OCI-LY7 (cell line): Measurements from ENCODE around the gene RAD50. TPM values are rescaled to one million over a fixed set of nuclear protein-coding genes. Genes with fewer than 3 reads are reported as not detected.
A peak's percentile ranks its signal among the peaks of the same experiment; 100 is the strongest.
"Not testable (repeated sequence)": the region's sequence is repeated elsewhere in the genome, so short reads cannot be mapped to it uniquely, and the experiment has no call there.

ENCODE experiments used
- BruUV-seq: library from RNA; stranded (reverse); fragments of 400-500 nt; replicated peaks from 2 replicates; lab custom pipeline; 2021; lab: Mats Ljungman, UMichigan
- CTCF ChIA-PET: fragments of 300-600 bp; sonication (Branson Sonifier 250); formaldehyde crosslinking; loops from one replicate; lab custom pipeline; 2022; ENCODE audit warnings: antibody characterized with exemption; ENCODE audit not compliant: unreplicated experiment; lab: Charles Lee
- POLR2A ChIA-PET: fragments of 300-600 bp; sonication (Branson Sonifier 250); formaldehyde crosslinking; loops from one replicate; lab custom pipeline; 2022; ENCODE audit warnings: antibody characterized with exemption; lab: Charles Lee
- DNase-seq: peaks from one replicate; pipeline ENCODE4 v3.0.0-alpha.2; 2015; ENCODE audit warnings: low spot score
- H2AFZ ChIP-seq: fragments of 200-600 bp; sonication (generic), shearing (Covaris generic); 2 replicates; pipeline ENCODE4 v1.6.1; 2014; ENCODE audit warnings: mild to moderate bottlenecking, antibody characterized with exemption, low read length, moderate library complexity
- H3K27ac ChIP-seq: fragments of 200-600 bp; sonication (generic); 2 replicates; pipeline ENCODE4 v1.5.1; 2014; ENCODE audit warnings: mixed run types, low read depth, mild to moderate bottlenecking, moderate library complexity, low read length, inconsistent platforms; ENCODE audit not compliant: poor library complexity, severe bottlenecking
- H3K36me3 ChIP-seq: fragments of 200-600 bp; sonication (generic); 2 replicates; pipeline ENCODE4 v1.6.1; 2014; ENCODE audit warnings: mild to moderate bottlenecking, antibody characterized with exemption, low read length, moderate library complexity, mixed read lengths; ENCODE audit not compliant: insufficient read depth
- H3K4me1 ChIP-seq: fragments of 200-600 bp; sonication (generic); 2 replicates; pipeline ENCODE4 v1.5.1; 2014; ENCODE audit warnings: mild to moderate bottlenecking, low read length; ENCODE audit not compliant: insufficient read depth, poor library complexity, severe bottlenecking
- H3K4me2 ChIP-seq: fragments of 200-600 bp; sonication (generic); 2 replicates; pipeline ENCODE4 v1.6.1; 2014; ENCODE audit warnings: mild to moderate bottlenecking, low read length
- H3K4me3 ChIP-seq: fragments of 200-600 bp; sonication (generic); 2 replicates; pipeline ENCODE4 v1.5.1; 2014; ENCODE audit warnings: mild to moderate bottlenecking, low read depth, low read length; ENCODE audit not compliant: poor library complexity, severe bottlenecking
- H3K79me2 ChIP-seq: fragments of 200-600 bp; sonication (generic); 2 replicates; pipeline ENCODE4 v1.6.1; 2016; ENCODE audit warnings: low read depth, mild to moderate bottlenecking, low read length, moderate library complexity, mixed read lengths; ENCODE audit not compliant: insufficient read depth
- H3K9me2 ChIP-seq: fragments of 200-600 bp; sonication (generic); 2 replicates; pipeline ENCODE4 v1.6.1; 2016; ENCODE audit warnings: mild to moderate bottlenecking, low read length, mixed read lengths; ENCODE audit not compliant: insufficient read depth
- H3K9me3 ChIP-seq: fragments of 200-600 bp; sonication (generic); 2 replicates; pipeline ENCODE4 v1.6.1; 2014; ENCODE audit warnings: mild to moderate bottlenecking, mixed run types, low read length, mixed read lengths
- H4K20me1 ChIP-seq: fragments of 200-600 bp; sonication (generic); 2 replicates; pipeline ENCODE4 v1.6.1; 2014; ENCODE audit warnings: mild to moderate bottlenecking, antibody characterized with exemption, low read length, moderate library complexity, mixed read lengths; ENCODE audit not compliant: insufficient read depth
- EZH2phosphoT487 ChIP-seq: fragments of 200-600 bp; sonication (generic); IDR thresholded peaks from 2 replicates; pipeline ENCODE4 v1.6.1; 2018; ENCODE audit warnings: low read depth, borderline replicate concordance, mild to moderate bottlenecking, mixed run types, antibody characterized with exemption, low read length, moderate library complexity, mixed read lengths
- intact Hi-C: fragments of 100-400 bp; cut with micrococcal nuclease; formaldehyde crosslinking; loops from one replicate; pipeline ENCODE4 v1.10.0; 2022; ENCODE audit not compliant: unreplicated experiment
- total RNA-seq, 2 experiments: library from RNA; depleted of rRNA in 1 of 2; stranded (reverse); fragments of >200 nt in 1 of 2; shearing (Covaris generic) in 1 of 2; gene quantifications; 2 replicates each; pipeline ENCODE4 v1.2.3, GENCODE V29; 2014 to 2022
- TF ChIP-seq, protein P1 (sequence below): fragments of 200-600 bp; sonication (generic); conservative IDR thresholded peaks from 2 replicates; pipeline ENCODE4 v1.5.1; 2014; ENCODE audit warnings: mild to moderate bottlenecking, antibody characterized with exemption, low read length, moderate library complexity, mixed read lengths

RAD50 gene
- total RNA-seq, 2 experiments from 2014 or later, result 24.0 to 59.8 TPM

DNA sequence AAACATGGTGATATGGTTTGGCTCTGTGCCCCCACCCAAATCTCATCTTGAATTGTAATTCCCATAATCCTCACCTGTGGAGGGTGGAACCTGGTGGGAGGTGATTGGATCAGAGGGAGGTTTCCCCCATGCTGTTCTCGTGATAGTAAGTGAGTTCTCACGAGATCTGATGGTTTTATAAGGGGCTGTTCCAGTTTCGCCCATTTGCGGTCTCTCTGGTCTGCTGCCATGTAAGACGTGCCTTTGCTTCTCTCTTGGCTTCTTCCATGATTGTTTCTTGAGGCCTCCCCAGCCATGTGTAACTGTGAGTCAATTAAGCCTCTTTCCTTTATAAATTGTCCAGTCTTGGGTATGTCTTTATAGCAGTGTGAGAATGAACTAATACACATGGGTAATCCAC, 31.9 kb upstream of the RAD50 start:
- H3K4me3 ChIP-seq, POLR2A ChIA-PET, DNase-seq, H3K27ac ChIP-seq, H3K9me2 ChIP-seq, H4K20me1 ChIP-seq, H2AFZ ChIP-seq, BruUV-seq, H3K36me3 ChIP-seq, H3K79me2 ChIP-seq: not testable (repeated sequence)
- CTCF ChIA-PET, result interaction anchor here (0.6 kb wide), 1 partner anchor 133 kb away, joined by 3 read pairs; no protein-coding TSS in a partner anchor
- peak overlapping the region; percentile 61 for H3K4me2 ChIP-seq
- intact Hi-C loops, result loop anchor here (5.0 kb wide), 5 partner anchors 72 to 277 kb away; no protein-coding TSS in a partner anchor
- peaks cover 29% of the 10 kb centered on the region for H3K4me1 ChIP-seq
- H3K9me3 ChIP-seq, result peaks cover 11% of the 10 kb centered on the region; the same call in 1 of the 2 replicates

DNA sequence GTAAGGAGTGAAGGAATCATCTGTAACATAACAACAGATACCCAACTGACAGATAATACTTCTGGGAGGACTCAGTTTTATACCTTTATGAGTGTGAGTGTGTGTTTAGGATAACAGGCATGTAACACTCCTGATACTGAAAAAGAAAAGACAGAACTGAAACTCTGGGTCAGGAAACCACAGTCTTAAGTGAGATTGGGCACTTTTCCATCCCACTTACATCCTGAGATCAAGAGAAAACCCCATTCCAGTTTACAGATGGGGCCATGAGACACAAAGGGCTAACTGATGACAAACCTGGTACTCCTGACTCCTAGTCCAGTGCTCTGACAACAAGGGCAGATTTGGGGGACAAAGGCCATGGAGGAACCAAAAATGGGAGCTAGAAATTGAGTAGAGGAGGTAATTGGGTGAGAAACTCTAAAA, 31.5 kb upstream of the RAD50 start:
- no peaks in the 10 kb centered on the region for H3K36me3 ChIP-seq
- ChIA-PET CTCF (interaction anchor here (0.6 kb wide), 1 partner anchor 133 kb away, joined by 3 read pairs; no protein-coding TSS in a partner anchor), POLR2A (interaction anchor here (0.5 kb wide), 1 partner anchor 156 kb away, joined by 3 read pairs; the partner anchor contains the start of gene SLC22A5)
- H3K27ac ChIP-seq, result no peak overlapping the region
- H3K79me2 ChIP-seq, result no peaks in the 10 kb centered on the region
- no TSS peak for BruUV-seq
- peaks cover 7% of the 10 kb centered on the region; the same call in 1 of the 2 replicates for H3K9me3 ChIP-seq
- no peaks in the 10 kb centered on the region for H4K20me1 ChIP-seq
- TF ChIP-seq, protein P1, sequence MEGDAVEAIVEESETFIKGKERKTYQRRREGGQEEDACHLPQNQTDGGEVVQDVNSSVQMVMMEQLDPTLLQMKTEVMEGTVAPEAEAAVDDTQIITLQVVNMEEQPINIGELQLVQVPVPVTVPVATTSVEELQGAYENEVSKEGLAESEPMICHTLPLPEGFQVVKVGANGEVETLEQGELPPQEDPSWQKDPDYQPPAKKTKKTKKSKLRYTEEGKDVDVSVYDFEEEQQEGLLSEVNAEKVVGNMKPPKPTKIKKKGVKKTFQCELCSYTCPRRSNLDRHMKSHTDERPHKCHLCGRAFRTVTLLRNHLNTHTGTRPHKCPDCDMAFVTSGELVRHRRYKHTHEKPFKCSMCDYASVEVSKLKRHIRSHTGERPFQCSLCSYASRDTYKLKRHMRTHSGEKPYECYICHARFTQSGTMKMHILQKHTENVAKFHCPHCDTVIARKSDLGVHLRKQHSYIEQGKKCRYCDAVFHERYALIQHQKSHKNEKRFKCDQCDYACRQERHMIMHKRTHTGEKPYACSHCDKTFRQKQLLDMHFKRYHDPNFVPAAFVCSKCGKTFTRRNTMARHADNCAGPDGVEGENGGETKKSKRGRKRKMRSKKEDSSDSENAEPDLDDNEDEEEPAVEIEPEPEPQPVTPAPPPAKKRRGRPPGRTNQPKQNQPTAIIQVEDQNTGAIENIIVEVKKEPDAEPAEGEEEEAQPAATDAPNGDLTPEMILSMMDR, result no peak
- TF ChIP-seq EZH2phosphoT487, result no peak
- intact Hi-C loops, result loop anchor here (5.0 kb wide), 5 partner anchors 72 to 277 kb away; no protein-coding TSS in a partner anchor
- H3K4me1 ChIP-seq, result peaks cover 29% of the 10 kb centered on the region
- H3K4me3 ChIP-seq, result peak overlapping the region; percentile 26
- no peaks in the 10 kb centered on the region for H3K9me2 ChIP-seq
- peak; percentile 69 for DNase-seq
- peak overlapping the region; percentile 61 for H3K4me2 ChIP-seq
- no peak overlapping the region for H2AFZ ChIP-seq

DNA sequence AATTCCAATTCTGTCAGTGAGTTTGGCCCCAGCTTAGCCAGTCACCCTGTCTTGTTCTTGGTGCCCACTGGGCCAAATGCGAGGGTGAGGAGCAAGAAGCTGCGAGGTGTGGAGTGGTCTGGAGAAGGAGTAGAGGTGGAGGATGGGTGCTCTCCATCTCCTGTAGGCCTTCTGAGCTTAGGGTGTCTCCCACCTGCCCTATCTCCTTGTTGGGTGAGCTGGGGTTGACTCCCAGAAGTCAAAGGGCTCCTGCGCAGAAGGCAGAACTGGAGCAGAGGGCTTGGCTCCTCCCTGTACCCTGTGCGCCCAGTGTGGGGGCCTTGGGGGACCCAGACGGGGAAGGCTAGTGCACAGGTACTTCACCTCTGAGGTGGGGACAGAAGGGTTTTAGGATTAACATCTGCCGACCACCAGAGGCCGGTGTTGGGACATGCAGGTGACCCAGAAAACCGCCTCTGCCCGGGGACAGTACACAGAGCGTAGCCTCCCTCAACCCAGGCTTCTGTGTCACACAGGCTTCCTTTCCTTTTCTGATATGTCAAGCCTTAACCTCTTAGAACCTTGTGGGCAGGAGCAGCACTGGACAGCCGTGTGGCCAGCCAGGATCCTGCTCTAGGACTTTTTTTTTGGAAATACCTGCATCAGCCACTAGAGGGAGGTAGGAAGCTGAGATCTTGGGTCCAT, 30.3 kb upstream of the RAD50 start:
- Histone ChIP-seq H3K79me2 (no peaks in the 10 kb centered on the region), H3K9me3 (peaks cover 3% of the 10 kb centered on the region; the same call in 1 of the 2 replicates), H3K4me2 (peak overlapping the region; percentile 61), H3K36me3 (no peaks in the 10 kb centered on the region), H3K4me1 (peaks cover 29% of the 10 kb centered on the region), H2AFZ (no peak overlapping the region; the same call in 1 of the 2 replicates), H3K9me2 (no peaks in the 10 kb centered on the region), H3K4me3 (no peak overlapping the region), H4K20me1 (no peaks in the 10 kb centered on the region), H3K27ac (no peak overlapping the region)
- CTCF ChIA-PET, result interaction anchor here (0.7 to 1.0 kb wide), 2 partner anchors 140 to 274 kb away, joined by 3 to 5 read pairs; no protein-coding TSS in a partner anchor
- TF ChIP-seq EZH2phosphoT487, result no peak
- TF ChIP-seq, protein P1, result peak; percentile 100
- intact Hi-C loops, result loop anchor here (1.0 to 5.0 kb wide), 6 partner anchors 71 to 294 kb away; no protein-coding TSS in a partner anchor
- no TSS peak for BruUV-seq
- peak; percentile 65 for DNase-seq
- POLR2A ChIA-PET, result interaction anchor here (0.5 to 0.6 kb wide), 2 partner anchors 20 to 372 kb away, joined by 3 to 4 read pairs; no protein-coding TSS in a partner anchor
